ENCODE results near the gene ATP8B3.

DNA sequence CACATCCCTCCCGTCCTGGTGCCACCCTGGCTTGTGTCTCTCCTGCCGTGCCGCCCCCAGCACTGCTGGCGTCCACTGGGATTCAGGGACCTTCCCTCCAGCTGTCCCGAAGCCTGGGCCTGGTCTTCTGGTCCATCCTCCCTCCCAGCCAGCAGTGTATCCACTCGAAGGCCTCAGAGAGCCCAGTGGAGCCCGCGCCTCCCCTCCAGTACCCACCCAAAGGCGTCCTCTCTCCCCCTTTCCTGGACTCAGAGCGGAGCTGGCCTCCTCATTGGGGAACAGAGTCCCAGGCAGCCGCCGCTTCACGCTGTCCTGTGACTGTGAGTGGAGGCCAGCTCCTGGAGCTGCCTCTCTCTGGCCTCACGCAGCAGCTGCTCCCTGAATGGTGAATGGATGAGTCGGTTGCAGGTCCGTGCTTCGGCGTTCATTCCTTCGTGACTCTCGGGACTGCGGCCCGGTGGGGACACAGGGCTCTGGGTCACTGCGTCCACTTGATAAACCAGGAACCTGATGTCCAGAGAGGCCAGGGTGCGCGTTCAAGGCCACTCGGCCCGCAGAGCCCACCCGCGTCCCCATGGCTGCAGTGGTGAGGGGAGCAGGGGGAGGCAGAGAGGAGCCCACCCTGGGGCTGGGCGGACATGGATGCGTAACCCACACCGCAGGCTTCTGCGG is 46.7 kb downstream of the ATP8B3 start:
- TF ChIP-seq CTCF (IDR thresholded peaks at IDR 0.05), result no peak
- no peak for TF ChIP-seq EP300 (IDR thresholded peaks at IDR 0.05)
- no peak for TF ChIP-seq POLR2A (IDR thresholded peaks at IDR 0.05)
